ENCODE data around the gene PRRC2B.
"Not testable (repeated sequence)": the region's sequence is repeated elsewhere in the genome, so short reads cannot be mapped to it uniquely, and the experiment has no call there.

PRRC2B gene

DNA sequence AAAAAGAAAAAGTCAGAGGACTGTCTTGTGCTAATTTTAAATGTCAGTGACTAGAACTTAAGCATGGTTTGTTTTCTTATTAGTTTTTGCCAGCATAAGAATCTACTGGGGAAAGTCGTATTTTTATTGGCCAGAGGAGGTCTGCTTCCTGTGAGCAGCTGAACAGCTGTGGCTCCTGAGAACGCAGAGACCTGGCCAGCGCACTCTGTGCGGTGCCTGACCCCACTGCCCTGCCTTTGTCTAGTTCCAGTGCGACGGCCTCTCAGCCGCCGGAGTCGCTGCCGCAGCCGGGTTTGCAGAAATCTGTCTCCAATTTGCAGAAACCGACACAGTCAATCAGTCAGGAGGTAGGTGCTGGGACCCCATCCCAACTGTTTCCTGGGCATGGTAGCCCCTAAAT is 42.5 kb downstream of the PRRC2B start:
- DNase-seq (ENCODE audit: low spot score): no peak

DNA sequence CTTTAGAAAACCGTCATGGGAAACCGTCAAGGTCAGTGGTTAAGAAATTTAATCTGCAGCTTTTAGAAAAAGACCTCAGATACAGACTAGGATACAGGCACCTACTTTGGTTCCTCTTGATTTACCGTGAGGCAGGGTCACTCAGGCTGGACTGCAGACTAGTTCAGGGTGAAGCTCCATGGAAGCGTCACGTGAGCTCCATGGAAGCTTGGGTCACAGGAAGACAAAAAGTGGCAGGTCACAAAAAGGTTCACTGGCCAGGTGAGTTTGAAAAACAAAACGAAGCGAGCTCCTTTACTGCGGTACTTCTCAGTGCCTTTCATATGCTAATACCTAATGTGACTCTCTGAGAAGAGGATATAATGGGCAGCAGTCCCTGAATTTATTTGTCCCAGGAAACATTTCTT is 43.0 kb downstream of the PRRC2B start:
- DNase-seq (ENCODE audit: low spot score): no peak

DNA sequence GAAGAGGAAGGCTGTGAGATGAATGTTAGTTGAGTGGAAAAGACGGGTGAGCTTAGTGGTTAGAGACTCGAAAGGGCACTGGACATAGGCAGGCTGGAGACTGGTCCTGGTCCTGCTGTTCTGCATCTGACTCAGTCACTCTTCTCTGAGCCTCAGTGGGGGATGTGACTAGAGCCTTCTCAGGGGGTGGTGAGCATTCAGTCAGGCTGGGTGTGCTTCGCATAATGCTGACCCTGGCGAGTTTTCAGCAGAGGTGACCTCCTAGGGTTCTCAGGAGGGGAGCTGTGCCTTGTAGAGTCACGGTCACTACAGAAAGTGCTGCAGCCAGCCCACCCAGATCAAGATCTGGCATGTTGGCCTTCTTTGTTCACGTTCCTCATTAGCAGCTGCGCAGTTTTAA is 44.3 kb downstream of the PRRC2B start:
- no peak for DNase-seq (ENCODE audit: low spot score)

DNA sequence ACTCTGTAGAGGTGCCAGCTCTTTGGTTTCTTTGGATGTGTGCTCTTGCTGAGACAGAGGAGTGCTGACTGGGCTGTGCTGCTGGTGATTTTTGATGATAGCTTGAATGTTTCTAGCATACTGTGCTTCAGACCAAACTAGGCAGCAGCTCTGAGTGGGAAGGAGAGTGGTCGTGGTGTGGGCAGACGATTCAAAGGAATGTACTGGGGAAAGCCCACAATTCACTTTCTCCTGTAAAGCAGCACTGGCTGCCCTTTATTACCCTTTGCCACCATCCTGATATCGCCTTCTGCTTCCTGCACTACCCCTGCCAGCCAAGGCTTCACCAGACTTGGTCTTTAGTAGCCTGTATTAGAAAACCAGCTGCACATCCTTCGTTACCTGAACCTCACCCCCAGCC is 45.3 kb downstream of the PRRC2B start:
- DNase-seq (ENCODE audit: low spot score): no peak

DNA sequence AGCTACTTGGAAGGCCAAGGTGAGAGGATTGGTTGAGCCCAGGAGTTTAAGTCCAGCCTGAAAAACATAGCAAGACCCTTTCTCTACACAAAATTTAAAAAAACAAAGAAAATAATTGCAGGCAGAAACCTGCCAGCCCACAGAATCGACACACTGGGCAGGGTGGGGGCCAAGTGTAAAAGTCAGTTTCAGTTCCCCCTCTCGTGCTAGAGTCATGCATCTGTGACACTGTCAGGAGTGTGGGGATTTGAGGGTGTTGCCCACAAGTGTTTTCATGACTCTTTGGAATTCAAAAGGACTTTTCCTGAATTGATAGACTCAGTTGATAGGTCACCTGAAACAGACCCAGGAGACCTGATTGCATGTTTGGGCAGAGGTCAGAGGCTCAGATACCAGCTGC is 47.6 kb downstream of the PRRC2B start:
- no peak for DNase-seq (ENCODE audit: low spot score)

DNA sequence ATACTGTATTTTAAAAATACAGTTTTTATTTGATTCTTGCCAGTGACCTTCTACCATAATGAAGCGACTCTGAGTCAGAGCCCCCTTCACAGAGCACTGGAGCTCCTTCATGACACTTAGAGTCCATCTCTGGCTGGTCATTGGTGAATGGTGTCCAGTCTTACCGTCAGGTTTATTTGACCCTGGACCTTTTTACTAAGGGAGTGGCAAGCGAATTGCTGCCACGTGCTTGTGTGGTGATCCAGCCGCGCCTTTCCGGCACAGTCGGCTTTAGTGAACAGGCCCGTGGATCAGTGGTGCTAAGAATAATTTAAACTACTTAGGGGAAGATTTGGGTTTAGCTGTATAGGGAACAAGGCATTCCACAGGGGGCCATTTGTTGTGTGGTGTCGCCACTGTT is 48.5 kb downstream of the PRRC2B start:
- no peak for DNase-seq (ENCODE audit: low spot score)

DNA sequence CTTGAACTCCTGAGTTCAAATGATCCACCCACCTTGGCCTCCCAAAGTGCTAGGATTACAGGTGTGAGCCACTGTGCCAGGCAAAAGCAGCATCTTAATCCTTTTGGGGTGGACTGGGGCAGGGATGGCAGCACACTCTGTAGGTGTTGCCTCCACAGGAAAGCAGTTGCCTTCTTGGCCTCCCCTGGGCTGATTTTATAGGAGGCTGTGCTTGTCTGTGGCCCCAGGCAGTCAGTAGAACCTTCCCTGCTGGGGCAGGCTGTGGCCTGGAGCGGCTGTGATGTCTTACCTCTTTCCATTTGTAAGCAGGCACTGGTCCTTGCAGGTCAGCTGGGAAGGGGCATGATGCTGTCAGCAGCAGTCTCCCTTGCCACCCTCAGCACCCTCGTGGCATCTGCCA is 49.8 kb downstream of the PRRC2B start:
- DNase-seq (ENCODE audit: low spot score): no peak

DNA sequence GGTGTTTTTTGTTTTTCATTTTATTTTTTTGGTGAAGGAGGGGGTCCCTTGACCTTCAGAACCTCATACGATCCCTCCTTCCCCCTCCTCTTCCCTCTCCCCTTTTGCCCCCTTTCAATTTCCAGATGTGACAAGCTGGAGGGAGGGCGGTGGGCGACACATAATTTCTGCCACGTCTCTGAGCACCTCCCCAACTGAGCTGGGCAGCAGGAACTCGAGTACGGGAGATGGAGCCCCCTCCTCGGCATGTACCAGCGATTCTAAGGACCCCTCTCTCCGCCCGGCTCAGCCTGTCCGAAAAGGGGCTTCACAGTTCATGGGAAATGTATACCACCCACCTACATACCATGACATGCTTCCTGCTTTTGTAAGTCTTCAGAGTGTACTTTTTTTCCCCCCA is 52.4 kb downstream of the PRRC2B start:
- DNase-seq (ENCODE audit: low spot score): no peak

DNA sequence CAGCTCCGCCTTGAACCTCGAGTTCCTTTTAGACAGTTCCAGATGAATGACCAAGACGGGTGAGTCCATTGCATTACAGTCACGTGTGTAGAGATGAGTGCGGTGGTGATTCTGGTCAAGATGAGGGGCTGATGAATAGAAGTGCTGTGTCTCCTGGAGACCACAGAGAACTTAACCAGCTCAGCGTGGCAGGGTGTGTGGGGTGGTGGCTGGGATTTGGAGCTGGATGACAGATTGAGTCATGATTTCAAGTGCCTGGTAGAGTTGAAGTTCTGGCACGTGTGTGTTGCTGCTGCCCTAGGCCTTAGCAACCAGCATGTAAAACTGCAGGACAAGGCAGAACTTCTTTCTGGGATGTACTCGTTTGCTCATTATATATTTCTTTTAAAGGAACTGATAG is 53.3 kb downstream of the PRRC2B start:
- DNase-seq (ENCODE audit: low spot score): no peak

DNA sequence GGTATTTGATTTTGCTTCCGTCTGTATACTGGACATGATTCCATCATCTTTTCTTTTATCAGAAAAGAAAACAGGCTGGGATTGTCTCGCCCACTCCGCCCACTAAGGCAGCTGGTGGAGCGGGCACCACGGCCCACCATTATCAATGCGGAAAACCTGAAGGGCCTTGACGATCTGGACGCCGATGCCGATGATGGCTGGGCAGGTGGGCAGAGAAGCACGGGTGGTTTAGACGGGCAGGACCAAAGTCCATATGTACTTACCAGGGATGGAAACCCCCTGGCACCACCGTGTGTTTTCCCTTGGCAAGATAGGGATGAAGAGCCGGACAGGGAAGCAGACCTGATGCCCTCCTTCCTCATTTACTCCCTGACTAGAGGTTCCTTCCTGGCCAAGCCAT is 53.7 kb downstream of the PRRC2B start:
- no peak for DNase-seq (ENCODE audit: low spot score)

DNA sequence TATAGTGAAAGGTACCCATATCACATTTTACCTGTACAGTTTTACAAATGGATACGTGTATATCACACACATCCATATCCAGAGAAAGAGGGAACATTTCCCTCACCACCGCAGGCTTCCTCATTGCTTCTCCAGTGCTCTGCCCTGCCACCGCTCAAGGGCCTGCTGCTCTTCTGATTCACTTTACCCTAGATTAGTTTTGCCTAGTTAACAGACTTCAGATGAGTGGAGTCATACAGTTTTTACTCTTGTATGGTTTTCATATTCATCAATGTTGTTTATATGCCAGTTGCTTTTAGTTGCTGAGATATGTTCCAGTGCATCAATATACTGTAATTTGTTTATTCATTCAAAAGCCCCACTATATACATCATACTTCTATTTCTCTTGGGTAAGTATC is 54.9 kb downstream of the PRRC2B start:
- no peak for DNase-seq (ENCODE audit: low spot score)

DNA sequence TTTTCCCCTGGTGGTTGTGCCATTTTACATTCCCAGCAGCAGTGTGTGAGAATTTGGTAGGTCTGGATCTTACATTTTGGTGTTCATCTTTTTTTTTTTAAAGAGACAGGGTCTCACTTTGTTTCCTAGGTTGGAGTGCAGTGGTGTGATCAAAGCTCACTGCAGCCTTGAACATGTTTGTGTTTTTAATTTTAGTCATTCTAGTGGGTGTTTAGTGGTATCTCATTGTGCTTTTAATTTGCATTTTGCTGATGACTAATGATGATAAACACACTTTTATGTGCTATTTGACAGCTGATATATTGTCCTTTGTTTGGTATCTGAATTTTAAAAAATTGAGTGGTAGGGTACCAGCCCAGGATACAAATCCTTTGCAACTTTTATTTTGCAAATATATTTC is 55.4 kb downstream of the PRRC2B start:
- no peak for DNase-seq (ENCODE audit: low spot score)

DNA sequence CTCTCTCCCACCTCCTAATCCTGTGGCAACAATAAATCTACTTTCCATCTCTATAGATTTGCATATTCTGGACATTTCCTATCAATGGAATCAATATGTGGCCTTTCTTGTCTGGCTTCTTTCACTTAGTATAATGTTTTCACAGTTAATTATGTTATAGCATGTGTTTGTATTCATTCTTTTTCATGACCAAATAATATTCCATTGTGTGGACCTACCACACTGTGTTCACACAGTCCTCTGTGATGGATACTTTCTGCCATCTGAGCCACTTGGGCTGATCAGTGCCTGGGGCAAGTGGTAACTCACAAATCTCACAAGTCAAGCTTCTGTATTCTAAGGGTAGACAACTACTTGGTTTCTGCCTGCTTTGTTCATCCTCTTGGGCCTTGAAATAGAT is 60.1 kb downstream of the PRRC2B start:
- no peak for DNase-seq (ENCODE audit: low spot score)

DNA sequence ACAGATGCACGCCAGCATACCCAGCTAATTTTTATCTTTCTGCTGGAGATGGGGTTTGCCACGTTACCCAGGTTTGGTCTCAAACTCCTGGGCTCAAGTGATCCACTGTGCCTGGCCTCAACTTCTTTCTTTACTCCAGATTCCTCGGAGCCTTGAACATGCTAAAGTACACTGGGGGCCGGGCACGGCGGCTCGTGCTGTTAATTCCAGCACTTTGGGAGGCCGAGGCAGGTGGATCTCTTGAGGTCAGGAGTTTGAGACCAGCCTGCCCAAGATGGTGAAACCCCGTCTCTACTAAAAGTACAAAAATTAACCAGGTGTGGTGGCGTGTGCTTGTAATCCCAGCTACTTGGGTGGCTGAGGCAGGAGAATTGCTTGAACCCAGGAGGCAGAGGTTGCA is 61.8 kb downstream of the PRRC2B start:
- not testable (repeated sequence) for DNase-seq (ENCODE audit: low spot score)

DNA sequence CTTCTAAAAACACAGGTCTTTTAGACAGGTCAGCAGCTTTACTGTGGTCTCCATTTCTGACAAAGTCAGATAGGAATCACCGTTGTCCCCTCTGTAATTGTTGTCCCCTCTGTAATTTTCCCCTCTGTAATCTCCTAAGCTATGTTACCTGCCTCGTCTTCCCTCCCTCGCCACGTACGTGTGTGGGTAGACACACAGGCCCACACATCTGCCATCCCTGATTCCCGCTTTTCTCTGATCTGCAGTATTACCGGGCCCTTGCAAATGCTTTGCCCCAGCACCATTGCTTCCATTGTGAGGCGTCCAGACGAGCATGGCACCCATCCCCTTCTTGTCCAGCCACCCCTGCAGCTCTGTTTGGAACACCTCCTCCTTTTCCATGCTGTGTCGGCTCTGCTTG is 63.9 kb downstream of the PRRC2B start:
- DNase-seq (ENCODE audit: low spot score): no peak

DNA sequence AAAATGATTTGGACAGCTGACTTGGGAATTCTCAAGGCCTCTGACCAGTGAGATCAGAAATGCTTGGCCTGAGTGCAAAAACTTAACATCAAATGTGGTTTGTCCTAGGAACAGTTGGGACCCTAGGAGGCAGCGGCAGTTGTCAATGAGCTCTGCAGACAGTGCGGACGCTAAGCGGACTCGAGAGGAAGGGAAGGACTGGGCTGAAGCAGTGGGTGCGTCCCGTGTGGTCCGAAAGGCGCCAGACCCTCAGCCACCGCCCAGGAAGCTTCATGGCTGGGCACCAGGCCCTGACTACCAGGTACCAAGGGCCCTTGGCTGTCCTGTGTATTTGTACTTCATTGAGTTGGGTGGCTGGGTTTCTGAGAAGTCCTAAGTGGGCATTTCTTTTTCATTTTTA is 65.2 kb downstream of the PRRC2B start:
- no peak for DNase-seq (ENCODE audit: low spot score)

DNA sequence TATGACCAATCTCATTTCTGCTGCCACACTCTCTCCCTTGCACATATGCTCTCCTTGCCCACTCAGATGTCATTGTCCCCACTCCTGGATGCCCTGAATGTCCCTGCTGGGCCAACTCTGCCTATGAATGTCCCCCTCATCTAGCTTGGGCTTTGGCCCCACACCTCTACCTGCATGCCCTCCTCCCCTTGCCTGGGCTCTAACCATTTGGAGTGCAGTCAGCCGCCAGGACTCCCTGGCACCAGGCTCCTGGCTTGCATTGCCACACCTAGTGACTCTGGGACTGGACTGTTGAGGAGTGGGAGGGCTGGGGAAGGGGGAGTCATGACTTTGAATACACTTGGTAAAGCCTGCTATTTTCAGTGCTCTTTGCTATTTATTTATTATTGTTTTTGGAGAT is 67.3 kb downstream of the PRRC2B start:
- no peak for DNase-seq (ENCODE audit: low spot score)

DNA sequence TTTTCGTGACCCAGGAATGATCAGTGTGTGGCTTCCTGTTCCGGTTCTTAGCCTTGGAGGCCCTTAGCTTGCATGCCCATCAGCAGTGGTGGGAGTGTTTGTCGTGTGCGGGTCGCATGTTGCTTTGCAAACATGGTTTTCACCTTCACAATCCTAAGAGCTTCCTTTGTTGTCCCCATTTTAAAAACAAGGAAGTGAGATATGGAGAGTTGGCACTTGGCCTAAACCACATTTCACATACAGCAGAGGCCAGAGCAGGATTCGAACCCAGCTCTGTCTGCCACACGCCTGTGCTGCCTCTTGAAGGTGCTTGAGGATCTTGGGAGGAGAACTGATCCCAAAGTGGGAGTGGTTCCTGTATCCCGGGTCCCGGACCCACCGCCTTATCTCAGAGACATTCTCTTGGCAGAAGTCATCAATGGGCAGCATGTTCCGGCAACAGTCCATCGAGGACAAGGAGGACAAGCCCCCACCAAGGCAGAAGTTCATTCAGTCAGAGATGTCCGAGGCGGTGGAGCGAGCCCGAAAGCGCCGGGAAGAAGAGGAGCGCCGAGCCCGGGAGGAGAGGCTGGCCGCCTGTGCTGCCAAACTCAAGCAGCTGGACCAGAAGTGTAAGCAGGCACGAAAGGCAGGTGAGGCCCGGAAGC is 70.6 kb downstream of the PRRC2B start:
- DNase-seq (ENCODE audit: low spot score): no peak

DNA sequence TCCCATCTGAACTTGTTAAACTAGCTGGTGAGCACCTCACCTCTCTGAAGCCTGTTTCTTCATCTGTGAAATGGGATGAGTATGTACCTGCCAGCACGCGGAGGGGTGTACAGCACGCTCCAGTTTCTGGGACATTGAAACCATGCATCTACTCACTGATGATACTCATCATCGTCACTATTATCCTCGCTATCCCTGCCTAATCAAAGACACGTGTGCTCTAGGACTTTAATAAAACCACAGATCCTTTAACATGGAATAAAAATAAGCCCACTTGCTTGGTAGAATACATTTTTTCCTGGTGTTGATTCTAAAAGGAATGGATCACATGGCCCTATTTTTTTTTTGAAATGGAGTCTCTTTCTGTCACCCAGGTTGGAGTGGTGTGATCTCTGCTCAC is 71.5 kb downstream of the PRRC2B start:
- no peak for DNase-seq (ENCODE audit: low spot score)

DNA sequence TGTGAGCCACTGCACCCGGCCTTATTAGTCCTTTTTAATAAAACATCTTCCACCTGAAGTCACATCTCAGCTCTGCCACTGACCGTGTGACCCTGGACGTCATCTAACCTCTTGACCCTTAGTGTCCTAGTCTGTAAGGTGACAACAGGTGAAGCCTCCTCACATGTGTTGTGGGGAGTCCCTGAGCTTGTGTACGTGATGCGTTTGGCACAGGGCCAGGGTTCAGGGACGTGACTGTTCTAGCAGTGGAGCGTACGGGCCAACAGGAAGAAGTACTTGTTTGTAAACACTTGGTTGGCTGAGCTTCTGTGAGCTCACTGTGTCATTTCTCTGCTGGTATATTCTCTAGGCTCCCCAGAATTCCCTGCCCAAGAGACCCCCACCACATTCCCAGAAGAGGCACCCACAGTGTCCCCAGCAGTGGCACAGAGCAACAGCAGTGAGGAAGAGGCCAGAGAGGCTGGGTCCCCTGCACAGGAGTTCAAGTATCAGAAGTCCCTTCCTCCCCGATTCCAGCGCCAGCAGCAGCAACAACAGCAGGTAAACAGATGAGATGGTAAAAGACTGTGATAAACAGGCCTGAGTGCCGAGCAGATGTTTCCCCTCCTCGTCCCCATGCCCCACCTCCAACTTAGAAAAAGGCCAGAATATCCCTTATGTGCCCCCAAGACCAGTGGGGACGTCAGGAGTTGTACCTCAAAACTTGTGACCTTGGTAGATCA is 73.5 kb downstream of the PRRC2B start:
- DNase-seq (ENCODE audit: low spot score): no peak

DNA sequence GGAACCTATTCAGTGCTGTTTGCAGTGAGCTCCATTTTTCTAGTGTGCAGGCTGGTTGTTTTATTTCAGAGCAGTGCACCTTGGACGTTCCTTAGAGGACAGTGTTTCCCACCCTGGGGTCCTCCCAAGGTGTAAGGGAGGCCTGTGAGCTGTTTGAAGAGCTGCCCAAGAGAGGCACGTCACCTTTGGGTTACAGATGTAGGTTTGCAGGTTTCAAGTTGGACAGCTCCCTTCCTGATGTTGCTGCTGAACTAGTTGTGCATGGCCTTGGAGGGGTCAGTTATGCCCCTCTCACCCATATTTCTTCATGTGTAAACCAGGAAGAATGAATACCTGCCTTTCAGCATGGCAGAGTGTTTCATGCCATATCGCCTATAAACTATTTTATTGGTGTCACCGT is 74.1 kb downstream of the PRRC2B start:
- DNase-seq (ENCODE audit: low spot score): no peak

DNA sequence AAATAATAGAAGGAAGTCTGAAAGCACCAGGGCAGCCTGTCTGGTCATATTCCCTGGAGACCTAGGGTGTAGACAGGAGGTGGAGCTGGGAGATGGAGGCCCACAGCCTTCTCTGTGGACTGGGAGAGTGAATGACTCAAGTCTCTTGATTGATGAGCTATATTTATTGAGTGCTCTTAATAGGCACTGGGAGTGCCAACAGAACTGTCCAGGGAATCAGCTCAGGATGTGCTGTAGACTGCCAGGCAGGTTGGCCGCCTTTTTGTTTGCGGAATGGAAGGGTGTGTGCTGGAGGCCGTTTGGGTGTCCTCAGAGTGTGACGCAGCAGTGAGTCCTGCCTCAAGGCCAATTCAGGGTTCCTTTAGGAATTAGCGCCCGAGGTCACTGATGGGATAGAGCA is 75.5 kb downstream of the PRRC2B start:
- DNase-seq (ENCODE audit: low spot score): no peak

DNA sequence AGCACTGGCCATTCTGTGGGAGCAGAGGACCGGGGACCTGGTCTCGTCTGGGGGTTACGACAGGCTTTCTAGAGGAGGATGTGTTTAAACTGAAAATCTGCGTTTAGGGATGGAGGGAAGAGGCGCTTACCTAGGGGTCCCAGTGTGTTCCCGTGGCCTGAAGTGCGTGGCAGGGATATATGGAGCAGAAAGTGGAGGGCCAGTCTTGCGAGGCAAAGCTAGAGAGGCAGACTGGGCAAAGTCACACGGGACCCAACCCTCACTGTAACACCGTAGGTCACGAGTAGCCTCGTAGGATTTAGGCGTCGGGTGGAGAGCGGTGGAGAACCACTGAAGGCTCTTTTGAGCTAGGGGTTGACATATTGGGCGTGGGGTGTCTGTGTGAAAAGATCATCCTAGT is 76.1 kb downstream of the PRRC2B start:
- DNase-seq (ENCODE audit: low spot score): no peak

DNA sequence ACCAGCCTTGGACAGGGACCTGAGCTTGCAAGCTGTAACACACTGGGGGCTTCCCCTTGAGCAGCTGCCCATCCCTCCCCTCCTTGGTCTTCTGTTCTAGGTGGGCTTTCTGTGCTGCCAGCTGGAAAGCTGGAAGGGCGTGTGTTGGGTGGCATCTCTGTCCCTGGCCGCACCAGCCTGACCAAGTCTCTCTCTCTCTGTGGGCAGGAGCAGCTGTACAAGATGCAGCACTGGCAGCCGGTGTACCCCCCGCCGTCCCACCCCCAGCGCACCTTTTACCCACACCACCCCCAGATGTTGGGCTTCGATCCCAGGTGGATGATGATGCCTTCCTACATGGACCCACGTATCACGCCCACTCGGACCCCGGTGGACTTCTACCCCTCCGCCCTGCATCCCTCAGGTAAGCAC is 76.7 kb downstream of the PRRC2B start:
- no peak for DNase-seq (ENCODE audit: low spot score)

All from cerebellar cortex (tissue), 1 donor.